A673 (cell line): ENCODE data around the gene ATG7. TPM values are rescaled to one million over a fixed set of nuclear protein-coding genes. Genes with fewer than 3 reads are reported as not detected.
"Not testable (repeated sequence)": the region's sequence is repeated elsewhere in the genome, so short reads cannot be mapped to it uniquely, and the experiment has no call there.

ENCODE experiments used
- BruUV-seq: library from RNA; stranded (reverse); fragments of 400-500 nt; replicated peaks from 2 replicates; lab custom pipeline; 2021; lab: Mats Ljungman, UMichigan
- CTCF ChIA-PET: fragments of 300-600 bp; sonication (Branson Sonifier 250); formaldehyde crosslinking; loops from one replicate; lab custom pipeline; 2022; ENCODE audit warnings: antibody characterized with exemption; lab: Charles Lee
- POLR2A ChIA-PET: fragments of 300-600 bp; sonication (Branson Sonifier 250); formaldehyde crosslinking; loops from one replicate; lab custom pipeline; 2022; ENCODE audit warnings: antibody characterized with exemption; ENCODE audit not compliant: low non-redundant PET; lab: Charles Lee
- DNase-seq: peaks from one replicate; pipeline ENCODE4 v3.0.0-alpha.2; 2015; ENCODE audit warnings: low spot score
- H3K27ac ChIP-seq: fragments of 200-600 bp; sonication (generic); 2 replicates; pipeline ENCODE4 v1.5.1; 2016; ENCODE audit warnings: mixed run types, low read depth, mild to moderate bottlenecking, mixed read lengths, antibody characterized with exemption, low read length; ENCODE audit not compliant: poor library complexity, severe bottlenecking
- H3K27me3 ChIP-seq: fragments of 200-600 bp; sonication (generic); replicated peaks from 2 replicates; pipeline ENCODE4 v1.6.1; 2017; ENCODE audit warnings: mixed run types, low read depth, mild to moderate bottlenecking, mixed read lengths, antibody characterized with exemption, low read length; ENCODE audit not compliant: insufficient read depth, poor library complexity
- H3K36me3 ChIP-seq: fragments of 200-600 bp; sonication (generic); 2 replicates; pipeline ENCODE4 v1.6.1; 2016; ENCODE audit warnings: mixed run types, mild to moderate bottlenecking, mixed read lengths, antibody characterized with exemption, low read length; ENCODE audit not compliant: insufficient read depth, poor library complexity, severe bottlenecking
- H3K4me1 ChIP-seq: fragments of 200-600 bp; sonication (generic); 2 replicates; pipeline ENCODE4 v1.6.1; 2017; ENCODE audit warnings: mixed run types, mild to moderate bottlenecking, mixed read lengths, antibody characterized with exemption, low read length; ENCODE audit not compliant: insufficient read depth, poor library complexity, severe bottlenecking
- H3K4me3 ChIP-seq: fragments of 200-600 bp; sonication (generic); 2 replicates; pipeline ENCODE4 v1.5.1; 2016; ENCODE audit warnings: low read depth, mixed run types, mild to moderate bottlenecking, mixed read lengths, low read length; ENCODE audit not compliant: poor library complexity, severe bottlenecking
- H3K9me3 ChIP-seq: fragments of 200-600 bp; sonication (generic); 2 replicates; pipeline ENCODE4 v1.6.1; 2016; ENCODE audit warnings: mixed run types, low read depth, mild to moderate bottlenecking, mixed read lengths, antibody characterized with exemption, low read length; ENCODE audit not compliant: poor library complexity, severe bottlenecking
- EZH2 ChIP-seq: fragments of 200-600 bp; sonication (generic); IDR thresholded peaks from 2 replicates; pipeline ENCODE4 v1.6.1; 2017; ENCODE audit warnings: borderline replicate concordance, low read depth, mild to moderate bottlenecking, mixed read lengths, antibody characterized with exemption, low read length; ENCODE audit not compliant: poor library complexity, severe bottlenecking
- intact Hi-C: fragments of 100-400 bp; cut with micrococcal nuclease; formaldehyde crosslinking; loops from one replicate; pipeline ENCODE4 v1.10.0; 2022; ENCODE audit not compliant: unreplicated experiment
- total RNA-seq: library from RNA; stranded (reverse); gene quantifications from 2 replicates; pipeline ENCODE4 v1.2.3, GENCODE V29; 2021
- TF ChIP-seq, protein P1 (sequence below): fragments of 300-800, 200-600 bp; sonication (generic); conservative IDR thresholded peaks from 2 replicates; pipeline ENCODE4 v1.5.1; 2017; ENCODE audit warnings: low read depth, mild to moderate bottlenecking, antibody characterized with exemption, low read length, moderate library complexity, mixed read lengths

The ATG7 gene
- total RNA-seq, 1 experiment from 2014 or later: 30.9 TPM

DNA sequence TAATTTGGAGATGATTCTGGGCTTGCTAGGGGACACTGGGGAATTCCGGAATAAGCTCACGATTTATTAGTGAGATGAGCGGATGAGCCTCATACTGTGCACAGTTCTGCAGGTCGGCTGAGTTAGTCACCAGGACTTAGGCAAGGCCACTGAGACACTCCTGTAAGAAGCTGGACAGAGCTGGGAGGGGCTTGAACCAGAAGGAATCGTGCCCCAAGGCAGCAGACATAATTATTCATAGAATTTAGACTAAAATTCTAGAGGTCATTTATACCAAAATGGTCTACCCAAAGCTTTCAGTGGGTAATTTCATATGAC is 250.2 kb downstream of the ATG7 start:
- CTCF ChIA-PET: no interaction called here
- no TSS peak for BruUV-seq
- Histone ChIP-seq H3K9me3 (no peaks in the 10 kb centered on the region), H3K27me3 (no peaks in the 10 kb centered on the region), H3K27ac (no peak overlapping the region), H3K36me3 (no peaks in the 10 kb centered on the region), H3K4me3 (no peak overlapping the region), H3K4me1 (no peaks in the 10 kb centered on the region)
- no peak for TF ChIP-seq EZH2
- TF ChIP-seq, protein P1, sequence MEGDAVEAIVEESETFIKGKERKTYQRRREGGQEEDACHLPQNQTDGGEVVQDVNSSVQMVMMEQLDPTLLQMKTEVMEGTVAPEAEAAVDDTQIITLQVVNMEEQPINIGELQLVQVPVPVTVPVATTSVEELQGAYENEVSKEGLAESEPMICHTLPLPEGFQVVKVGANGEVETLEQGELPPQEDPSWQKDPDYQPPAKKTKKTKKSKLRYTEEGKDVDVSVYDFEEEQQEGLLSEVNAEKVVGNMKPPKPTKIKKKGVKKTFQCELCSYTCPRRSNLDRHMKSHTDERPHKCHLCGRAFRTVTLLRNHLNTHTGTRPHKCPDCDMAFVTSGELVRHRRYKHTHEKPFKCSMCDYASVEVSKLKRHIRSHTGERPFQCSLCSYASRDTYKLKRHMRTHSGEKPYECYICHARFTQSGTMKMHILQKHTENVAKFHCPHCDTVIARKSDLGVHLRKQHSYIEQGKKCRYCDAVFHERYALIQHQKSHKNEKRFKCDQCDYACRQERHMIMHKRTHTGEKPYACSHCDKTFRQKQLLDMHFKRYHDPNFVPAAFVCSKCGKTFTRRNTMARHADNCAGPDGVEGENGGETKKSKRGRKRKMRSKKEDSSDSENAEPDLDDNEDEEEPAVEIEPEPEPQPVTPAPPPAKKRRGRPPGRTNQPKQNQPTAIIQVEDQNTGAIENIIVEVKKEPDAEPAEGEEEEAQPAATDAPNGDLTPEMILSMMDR: no peak
- no peak for DNase-seq
- POLR2A ChIA-PET: interaction anchor here (0.6 kb wide), 1 partner anchor 12 kb away, joined by 3 read pairs; no protein-coding TSS in a partner anchor
- intact Hi-C loops: no loop called here

- CTCF ChIA-PET: no interaction called here
- Histone ChIP-seq H3K27ac (no peak overlapping the region), H3K36me3 (no peaks in the 10 kb centered on the region), H3K4me1 (no peaks in the 10 kb centered on the region), H3K27me3 (no peaks in the 10 kb centered on the region), H3K4me3 (no peak overlapping the region), H3K9me3 (no peaks in the 10 kb centered on the region)
- TF ChIP-seq, protein P1: no peak
- no peak for TF ChIP-seq EZH2
- DNase-seq: no peak
- intact Hi-C loops: no loop called here
- POLR2A ChIA-PET: interaction anchor here (0.6 kb wide), 1 partner anchor 12 kb away, joined by 3 read pairs; no protein-coding TSS in a partner anchor
- BruUV-seq: no TSS peak
Measured at GRCh38 chr3:11522953-11523571, 250.9 kb downstream of the ATG7 start.

- no peak overlapping the region for H3K27ac ChIP-seq
- ChIA-PET CTCF (no interaction called here), POLR2A (no interaction called here)
- no TSS peak for BruUV-seq
- H3K27me3 ChIP-seq: no peaks in the 10 kb centered on the region
- intact Hi-C loops: no loop called here
- no peaks in the 10 kb centered on the region for H3K9me3 ChIP-seq
- H3K4me1 ChIP-seq: no peaks in the 10 kb centered on the region
- no peaks in the 10 kb centered on the region for H3K36me3 ChIP-seq
- no peak overlapping the region for H3K4me3 ChIP-seq
- DNase-seq: peak; percentile 22
- no peak for TF ChIP-seq EZH2
- TF ChIP-seq, protein P1: no peak
Measured at GRCh38 chr3:11523572-11524101, 251.4 kb downstream of the ATG7 start.

GRCh38 chr3:11526121-11526520 is 253.9 kb downstream of the ATG7 start:
- intact Hi-C loops, H3K27ac ChIP-seq, POLR2A ChIA-PET, H3K9me3 ChIP-seq, H3K4me3 ChIP-seq, DNase-seq, CTCF ChIA-PET, BruUV-seq, H3K27me3 ChIP-seq, H3K4me1 ChIP-seq, H3K36me3 ChIP-seq: not testable (repeated sequence)
